GM19239 (cell line): Measurements from ENCODE around the gene HNRNPUL1.

Source experiments
- DNase-seq: peaks from one replicate; pipeline ENCODE4 v3.0.0; 2011; ENCODE audit warnings: low spot score; ENCODE audit not compliant: insufficient read length
- FAIRE-seq: peaks from 2 replicates; lab custom pipeline; 2011; peaks lifted over from hg19 to GRCh38; lab: Jason Lieb, UNC

Gene HNRNPUL1

DNA sequence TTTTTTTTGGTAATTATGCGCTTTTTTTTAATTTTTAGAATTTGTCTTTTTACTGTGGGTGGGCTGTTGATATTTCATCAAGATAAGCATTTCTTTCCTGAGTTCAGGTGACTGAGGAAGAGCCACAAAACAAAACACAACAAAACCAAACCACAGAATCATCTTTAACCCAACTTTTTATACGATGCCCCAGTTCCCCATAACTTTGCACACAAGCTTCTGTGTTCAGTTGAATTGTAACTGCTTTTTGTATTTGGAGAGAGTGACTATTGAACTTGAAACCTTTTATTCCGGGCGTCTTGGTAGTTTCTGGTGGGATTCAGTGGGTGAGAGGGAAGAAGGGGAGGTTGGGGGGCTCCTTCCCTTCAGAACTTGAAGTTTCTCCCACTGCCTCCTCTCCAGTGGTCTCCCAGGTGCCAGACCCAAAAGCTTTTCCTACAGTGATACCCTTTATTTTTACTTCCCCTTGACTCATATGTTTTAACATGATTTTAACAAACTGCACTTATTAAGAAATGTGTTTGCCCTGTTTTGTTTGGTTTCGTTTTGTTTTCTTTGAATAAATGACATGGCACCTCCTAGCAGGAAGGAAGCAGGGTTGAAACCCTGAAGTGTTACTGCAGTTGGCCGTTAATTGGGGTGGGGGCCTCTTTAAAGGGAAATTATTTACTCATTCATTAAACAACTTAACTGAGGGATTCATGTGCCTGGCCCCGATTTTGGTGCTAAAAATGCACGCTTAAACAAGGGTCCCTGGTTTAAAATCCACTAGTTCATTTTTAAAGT, 43.1 kb downstream of the HNRNPUL1 start:
- DNase-seq (no peak), FAIRE-seq (peak; percentile 70)

DNA sequence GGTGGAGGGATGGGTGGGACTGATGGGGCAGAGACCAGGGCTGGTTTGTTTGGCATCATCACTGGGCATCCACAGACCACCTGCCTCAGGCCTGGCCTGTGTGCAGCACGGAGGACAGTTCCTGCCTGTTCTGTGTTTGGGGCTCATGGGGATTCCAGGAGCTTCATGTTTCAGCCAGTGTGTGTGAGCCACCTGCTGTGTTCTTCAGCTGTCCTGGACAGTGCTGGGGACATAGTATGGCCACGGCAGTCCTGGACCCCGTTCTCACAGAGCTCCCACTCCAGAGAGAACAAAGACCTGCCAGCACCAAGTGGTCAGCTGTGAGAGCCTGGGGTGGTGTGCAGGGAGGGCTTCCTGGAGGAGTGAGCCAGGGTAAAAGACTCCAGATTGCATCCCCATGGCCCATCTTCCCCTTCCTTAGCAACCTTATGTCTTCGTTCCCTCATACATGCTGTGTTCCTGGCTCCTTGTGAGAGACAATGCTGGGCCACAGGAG, 43.8 kb downstream of the HNRNPUL1 start:
- no peak for FAIRE-seq

GRCh38 chr19:41308450-41309179, 44.4 kb downstream of the HNRNPUL1 start:
- FAIRE-seq = peak; percentile 87

More for the DNA sequence above, 43.8 kb downstream of the HNRNPUL1 start:
- no peak for DNase-seq

DNA sequence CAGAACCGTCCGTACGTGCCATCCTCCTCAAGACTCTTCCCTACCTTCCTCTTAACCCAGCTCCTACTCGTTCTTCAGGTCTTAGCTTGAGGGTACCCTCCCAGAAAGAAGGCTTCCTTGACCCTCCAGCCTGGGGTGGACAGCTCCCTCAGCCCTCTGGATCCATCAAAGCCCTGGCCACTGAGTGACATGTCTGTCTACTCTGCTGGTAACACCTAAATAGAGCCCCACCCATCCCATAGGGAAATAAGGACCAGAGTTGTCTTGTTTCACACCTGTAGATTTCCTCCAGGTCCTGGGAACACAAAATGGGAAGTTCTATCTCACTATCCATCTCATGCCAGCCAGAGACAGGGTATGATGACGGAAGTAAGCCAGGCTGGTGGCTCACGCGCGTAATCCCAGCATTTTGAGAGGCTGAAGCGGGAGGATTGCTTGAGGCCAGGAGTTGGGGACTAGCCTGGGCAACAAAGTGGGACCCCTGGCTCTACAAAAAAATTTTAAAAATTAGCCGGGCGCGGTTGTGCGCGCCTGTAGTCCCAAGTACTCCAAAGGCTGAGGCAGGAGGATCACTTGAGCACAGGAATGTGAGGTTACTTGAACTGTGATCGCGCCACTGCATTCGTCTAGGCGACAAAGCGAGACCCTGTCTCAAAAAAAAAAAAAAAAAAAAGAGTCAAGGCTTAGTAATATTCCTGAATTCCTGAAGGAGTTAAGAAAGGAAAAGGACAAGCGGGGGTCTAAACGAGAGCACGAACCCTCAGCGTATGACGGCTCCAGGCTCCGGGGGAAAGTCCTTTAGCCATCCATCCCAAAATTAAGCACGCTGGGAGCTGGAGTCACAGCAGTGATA, 45.2 kb downstream of the HNRNPUL1 start:
- no peak for DNase-seq
- FAIRE-seq = peak; percentile 18

More at GRCh38 chr19:41308450-41309179, 44.4 kb downstream of the HNRNPUL1 start:
- peak; percentile 70 for DNase-seq

DNA sequence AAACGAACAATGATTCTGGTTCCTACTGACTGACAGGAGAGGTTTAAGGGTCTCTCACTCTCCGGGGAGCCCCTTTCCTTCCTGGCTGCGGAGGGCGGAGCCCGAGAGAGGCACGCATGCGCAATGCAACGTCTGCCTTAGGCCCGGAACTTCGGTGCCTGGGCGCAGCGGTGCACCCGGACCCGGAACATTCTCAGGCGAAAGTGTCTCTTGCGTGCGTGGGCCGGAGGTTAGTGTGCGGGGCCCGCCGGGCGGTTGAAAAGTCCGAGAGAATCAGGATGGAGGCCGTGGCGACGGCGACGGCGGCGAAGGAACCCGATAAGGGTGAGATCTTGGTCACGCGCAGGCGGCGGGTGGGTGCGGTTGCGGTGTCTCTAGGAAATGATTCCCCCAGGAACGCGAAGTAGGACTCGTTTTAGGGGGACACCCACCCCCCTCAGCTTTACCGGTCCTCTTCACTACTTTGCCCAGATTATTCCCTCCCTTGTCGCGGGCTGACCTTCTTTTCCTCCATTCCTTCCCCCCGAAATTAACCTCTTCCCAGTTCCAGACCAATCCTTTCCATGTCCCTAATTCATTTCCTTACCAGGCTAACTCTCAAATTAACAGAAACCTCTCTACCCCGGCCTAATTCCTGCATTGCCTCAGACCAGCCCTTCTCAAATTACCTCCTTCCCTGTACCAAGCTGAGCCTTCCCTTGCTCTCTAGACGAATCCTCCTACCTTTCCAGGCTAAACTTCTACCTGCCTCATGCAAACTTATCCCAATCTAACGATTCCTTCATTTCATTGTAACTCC, 46.1 kb downstream of the HNRNPUL1 start, which contains the start of gene CCDC97:
CCDC97 (plus strand) TSS at position 140 of the 799 bp plus-strand sequence; CDS start at position 279, 139 bp downstream.
- DNase-seq (peak; percentile 88), FAIRE-seq (peak; percentile 79)

DNA sequence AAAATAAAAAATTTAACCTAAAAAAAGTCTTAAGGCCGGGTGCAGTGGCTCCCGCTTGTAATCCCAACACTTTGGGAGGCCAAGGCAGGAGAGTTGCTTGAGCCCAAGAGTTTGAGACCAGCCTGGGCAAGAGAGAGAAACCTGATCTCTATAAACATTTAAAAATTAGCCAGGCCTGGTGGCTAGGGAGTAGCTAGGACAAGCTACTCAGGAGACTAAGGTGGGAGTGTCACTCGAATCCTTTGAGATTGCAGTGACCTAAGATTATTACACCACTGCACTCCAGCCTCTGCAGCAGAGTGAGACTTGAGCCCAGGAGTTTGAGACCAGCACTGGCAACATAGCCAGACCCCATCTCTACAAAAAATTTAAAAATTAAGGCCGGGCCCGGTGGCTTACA, 46.9 kb downstream of the HNRNPUL1 start:
- FAIRE-seq (no peak), DNase-seq (no peak)

DNA sequence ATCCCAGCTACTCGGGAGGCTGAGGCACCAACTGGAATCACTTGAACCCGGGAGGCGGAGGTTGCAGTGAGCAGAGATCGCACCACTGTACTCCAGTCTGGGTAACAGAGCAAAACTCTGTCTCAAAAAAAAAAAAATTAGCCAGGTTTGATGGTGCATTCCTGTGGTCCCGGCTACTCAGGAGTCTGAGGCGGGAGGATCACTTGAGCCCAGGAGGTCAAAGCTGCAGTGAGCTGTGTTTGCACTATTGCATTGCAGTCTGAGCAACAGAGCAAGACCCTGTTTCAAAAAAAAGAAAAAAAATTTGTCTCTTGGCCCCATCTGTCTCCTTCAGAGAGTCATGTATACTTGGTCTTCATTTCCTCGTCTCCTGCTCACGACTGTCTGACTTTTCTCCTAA, 47.4 kb downstream of the HNRNPUL1 start:
- FAIRE-seq = no peak
- no peak for DNase-seq

GRCh38 chr19:41316306-41316920, 52.2 kb downstream of the HNRNPUL1 start:
- FAIRE-seq (no peak), DNase-seq (no peak)

DNA sequence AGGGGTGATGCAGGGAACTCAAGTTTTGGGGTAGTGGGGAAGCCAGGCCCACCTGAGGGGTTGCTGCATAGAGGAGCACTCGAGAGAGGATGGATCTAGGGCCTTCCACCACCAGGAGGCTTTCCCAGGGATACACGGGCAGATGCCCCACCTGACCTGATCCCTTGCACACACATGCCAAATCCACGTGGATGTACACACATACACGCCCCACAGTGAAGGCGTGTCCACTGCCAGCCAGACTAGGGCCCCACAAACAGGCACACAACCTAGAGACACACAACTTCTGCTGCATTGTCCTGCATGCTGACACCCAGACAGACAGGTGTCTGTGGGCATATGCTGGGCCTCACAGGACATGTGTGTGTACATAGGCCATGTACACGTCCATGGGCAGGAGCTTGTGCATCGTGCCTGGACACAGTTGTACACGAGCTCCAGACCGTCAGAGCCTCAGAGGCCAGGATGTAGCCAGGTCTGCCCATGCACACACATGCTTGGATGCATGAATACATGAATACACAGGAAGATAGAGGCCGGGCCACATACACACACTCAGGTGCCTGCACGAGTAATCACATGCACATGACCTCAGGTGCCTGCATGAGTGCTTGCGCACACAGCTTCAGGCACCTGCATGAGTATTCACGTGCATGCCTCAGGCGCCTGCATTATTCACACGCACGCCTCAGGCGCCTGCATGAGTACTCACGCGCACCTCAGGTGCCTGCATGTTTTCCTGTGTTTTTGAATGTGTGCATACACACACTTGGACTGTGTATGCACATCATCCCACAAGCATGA, 54.7 kb downstream of the HNRNPUL1 start:
- DNase-seq = no peak
- FAIRE-seq = no peak

GRCh38 chr19:41319500-41320184, 55.5 kb downstream of the HNRNPUL1 start:
- DNase-seq (no peak), FAIRE-seq (no peak)

- no peak for FAIRE-seq
- no peak for DNase-seq
These were observed 56.0 kb downstream of the HNRNPUL1 start for GRCh38 chr19:41320185-41320518.

GRCh38 chr19:41320568-41320967, 56.4 kb downstream of the HNRNPUL1 start:
- DNase-seq (no peak), FAIRE-seq (no peak)

DNA sequence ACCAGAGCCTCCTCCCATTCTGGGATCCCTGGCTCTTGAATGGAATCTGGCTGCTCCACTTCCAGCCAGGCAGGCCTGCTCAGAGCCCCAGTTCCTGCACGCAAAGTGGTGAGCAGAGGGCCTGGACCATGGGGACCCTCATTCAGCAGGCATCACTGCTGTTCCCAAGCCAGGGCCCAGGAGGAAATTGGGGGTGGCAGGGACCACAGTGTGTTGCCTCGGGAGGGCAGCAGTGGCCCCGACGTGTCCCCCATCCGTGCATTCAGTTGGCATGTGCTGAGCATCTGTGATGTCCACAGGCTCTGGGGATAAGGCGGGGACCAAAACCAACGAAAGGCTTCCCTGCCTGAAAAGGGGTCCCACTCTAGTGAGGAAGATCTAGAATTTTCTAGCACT, 57.0 kb downstream of the HNRNPUL1 start:
- no peak for DNase-seq
- no peak for FAIRE-seq

DNA sequence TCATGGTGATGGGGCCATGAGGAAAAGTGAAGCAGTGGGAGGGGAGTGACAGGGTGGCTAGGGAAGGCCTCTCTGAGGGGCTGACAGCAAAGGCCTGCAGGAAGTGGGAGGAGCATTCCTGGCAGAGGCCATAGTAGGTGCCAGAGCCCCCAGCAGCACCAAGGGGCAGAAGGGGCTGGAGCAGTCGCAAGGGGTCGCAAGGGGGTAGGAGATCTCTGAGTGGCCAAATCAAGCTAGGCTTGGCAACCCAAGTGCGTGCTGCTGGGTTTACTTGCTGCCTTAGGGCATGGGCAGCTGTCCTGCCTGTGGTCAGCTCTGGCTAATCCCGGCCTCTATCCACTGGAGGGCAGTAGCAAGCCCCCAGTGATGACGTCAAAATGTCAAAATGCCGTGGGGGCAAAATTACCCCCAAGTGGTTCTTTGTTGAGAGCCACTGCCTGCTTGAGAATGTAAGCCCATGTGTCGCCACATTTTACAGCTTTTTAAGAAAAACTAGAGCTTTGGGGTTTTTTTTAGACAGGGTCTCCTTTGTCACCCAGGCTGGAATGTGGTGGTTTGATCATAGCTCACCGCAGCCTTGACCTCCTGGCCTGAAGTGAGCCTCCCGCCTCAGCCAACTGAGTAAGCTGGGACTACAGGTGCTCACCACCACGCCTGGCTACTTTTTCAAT, 57.6 kb downstream of the HNRNPUL1 start:
- DNase-seq = no peak

GRCh38 chr19:41322451-41322850, 58.3 kb downstream of the HNRNPUL1 start:
- no peak for DNase-seq
- no peak for FAIRE-seq

More for the DNA sequence above, 57.6 kb downstream of the HNRNPUL1 start:
- FAIRE-seq = peak; percentile 60

DNA sequence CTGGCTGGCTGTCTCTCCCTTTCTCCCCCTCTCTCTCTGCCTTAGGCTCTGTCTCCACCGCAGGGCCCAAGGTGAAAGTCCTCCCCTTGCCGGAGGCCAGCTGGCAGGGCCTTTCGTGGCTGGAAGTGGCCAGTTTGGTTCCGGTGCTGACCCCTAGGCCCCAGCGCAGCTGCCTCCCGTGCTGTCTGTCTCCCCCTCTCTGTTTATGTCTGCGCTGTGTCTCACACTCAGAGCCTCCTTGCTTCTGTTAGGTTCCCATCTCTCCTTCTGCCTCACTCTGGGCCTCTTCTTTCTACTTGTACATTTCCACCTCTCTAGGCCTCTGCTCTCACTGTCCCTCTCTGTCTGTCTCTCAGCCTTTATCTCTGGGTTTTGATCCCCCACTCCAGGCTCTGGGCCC, 58.9 kb downstream of the HNRNPUL1 start:
- FAIRE-seq (no peak), DNase-seq (no peak)

DNA sequence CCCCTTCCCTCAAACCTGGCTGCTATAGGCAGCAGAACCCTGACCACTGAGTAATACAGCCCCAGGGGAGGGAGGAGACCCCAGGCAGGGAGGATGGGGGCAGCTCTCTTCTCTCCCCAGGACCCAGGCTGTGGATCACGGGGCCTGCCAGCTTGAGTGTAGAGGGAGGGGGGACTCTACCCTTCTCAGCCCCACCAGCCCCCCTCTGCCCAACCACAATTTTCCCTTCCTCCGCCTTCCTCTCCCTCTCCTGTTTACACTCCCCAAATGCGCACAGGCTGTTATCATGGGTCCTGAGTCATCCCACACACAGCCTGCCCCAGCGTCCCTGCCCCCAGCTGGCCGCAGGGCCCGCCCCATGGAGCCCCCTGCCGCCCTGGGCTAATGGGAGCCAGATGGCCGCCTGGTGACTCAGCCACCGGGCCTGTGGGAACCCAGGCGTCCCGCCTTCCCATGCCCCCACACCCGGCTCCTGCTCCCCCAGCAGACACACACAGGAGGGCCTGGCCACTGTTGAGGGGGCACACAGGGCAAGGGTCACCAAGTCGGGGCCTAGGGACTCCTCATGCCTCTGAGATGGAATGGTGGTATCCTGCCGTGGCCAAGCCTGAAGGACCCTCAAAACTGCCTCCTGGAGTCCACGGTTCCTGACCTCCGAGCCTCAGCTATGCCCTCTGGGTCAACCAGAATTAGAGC, 59.4 kb downstream of the HNRNPUL1 start:
- no peak for DNase-seq
- no peak for FAIRE-seq
